ENCODE results near the gene HECTD3. TPM values are rescaled to one million over a fixed set of nuclear protein-coding genes. Genes with fewer than 3 reads are reported as not detected.

HECTD3 gene
- total RNA-seq, 1 experiment from 2014 or later = 25.5 TPM

GRCh38 chr1:45044916-45045315 is 33.8 kb upstream of the HECTD3 start:
- DNase-seq (ENCODE audit: low read depth, low spot score) (no peak), ATAC-seq (no peak)
- Histone ChIP-seq H2AFZ (ENCODE audit: low read depth, low read length, poor library complexity, severe bottlenecking) (no peak overlapping the region), H3K36me3 (ENCODE audit: control insufficient read depth in 1 of 2, insufficient read depth in 2 of 2, low read length in 2 of 2) (no peaks in the 10 kb centered on the region), H3K9ac (ENCODE audit: low read length) (no peak overlapping the region), H3K9me3 (ENCODE audit: control insufficient read depth in 1 of 2, insufficient read depth in 1 of 2, low read depth in 1 of 2, low read length in 2 of 2) (no peaks in the 10 kb centered on the region), H4K20me1 (ENCODE audit: insufficient read depth) (no peaks in the 10 kb centered on the region), H3K27ac (ENCODE audit: low read depth, low read length) (no peak overlapping the region), H3K79me2 (ENCODE audit: insufficient read depth, low read length) (no peaks in the 10 kb centered on the region), H3K27me3 (ENCODE audit: insufficient read depth, low read length) (no peaks in the 10 kb centered on the region), H3K4me3 (replicated peaks in 1 of 2; ENCODE audit: low read depth in 1 of 2, low read length in 2 of 2) (no peak overlapping the region), H3K4me1 (ENCODE audit: control insufficient read depth in 1 of 2, insufficient read depth in 2 of 2, low read length in 2 of 2) (no peaks in the 10 kb centered on the region), H3K4me2 (ENCODE audit: low read length) (no peak overlapping the region), H3K9me2 (ENCODE audit: insufficient read depth) (no peaks in the 10 kb centered on the region)
- ChIA-PET RAD21 (ENCODE audit: low non-redundant PET in 1 of 2, low total read pairs in 2 of 2, uncharacterized antibody in 2 of 2, unreplicated experiment in 2 of 2) (no interaction called here), POLR2A (no interaction called here), CTCF (no interaction called here)
- TF ChIP-seq YY1 (IDR thresholded peaks at IDR 0.05; ENCODE audit: extremely low read depth, insufficient replicate concordance, low read depth, low read length) = no peak
- TF ChIP-seq POLR2AphosphoS5 (IDR thresholded peaks at IDR 0.05; ENCODE audit: low read depth, low read length) = no peak
- TF ChIP-seq SP1 (IDR thresholded peaks at IDR 0.05; ENCODE audit: low read depth) = no peak
- intact Hi-C loops (cut with micrococcal nuclease) = no loop called here
- no TSS peak for BruUV-seq (replicated peaks)

- BruUV-seq (replicated peaks) = no TSS peak
- DNase-seq (ENCODE audit: low read depth, low spot score) (no peak), ATAC-seq (no peak)
- Histone ChIP-seq H3K4me2 (ENCODE audit: low read length) (no peak overlapping the region), H3K79me2 (ENCODE audit: insufficient read depth, low read length) (no peaks in the 10 kb centered on the region), H3K4me3 (replicated peaks in 1 of 2; ENCODE audit: low read depth in 1 of 2, low read length in 2 of 2) (no peak overlapping the region), H2AFZ (ENCODE audit: low read depth, low read length, poor library complexity, severe bottlenecking) (no peak overlapping the region), H3K27ac (ENCODE audit: low read depth, low read length) (no peak overlapping the region), H3K9ac (ENCODE audit: low read length) (no peak overlapping the region), H4K20me1 (ENCODE audit: insufficient read depth) (no peaks in the 10 kb centered on the region), H3K9me3 (ENCODE audit: control insufficient read depth in 1 of 2, insufficient read depth in 1 of 2, low read depth in 1 of 2, low read length in 2 of 2) (no peaks in the 10 kb centered on the region), H3K36me3 (ENCODE audit: control insufficient read depth in 1 of 2, insufficient read depth in 2 of 2, low read length in 2 of 2) (no peaks in the 10 kb centered on the region), H3K4me1 (ENCODE audit: control insufficient read depth in 1 of 2, insufficient read depth in 2 of 2, low read length in 2 of 2) (no peaks in the 10 kb centered on the region), H3K9me2 (ENCODE audit: insufficient read depth) (no peaks in the 10 kb centered on the region), H3K27me3 (ENCODE audit: insufficient read depth, low read length) (no peaks in the 10 kb centered on the region)
- POLR2A ChIA-PET = no interaction called here
- RAD21 ChIA-PET (ENCODE audit: low non-redundant PET in 1 of 2, low total read pairs in 2 of 2, uncharacterized antibody in 2 of 2, unreplicated experiment in 2 of 2) = no interaction called here
- CTCF ChIA-PET = no interaction called here
- intact Hi-C loops (cut with micrococcal nuclease) = no loop called here
- no peak for TF ChIP-seq EGR1 (IDR thresholded peaks at IDR 0.05; ENCODE audit: low read depth)
- no peak for TF ChIP-seq ZNF274 (IDR thresholded peaks at IDR 0.05; ENCODE audit: low read depth, low read length)
- TF ChIP-seq EZH2 (IDR thresholded peaks at IDR 0.05) = no peak
- TF ChIP-seq TCF7L2 (IDR thresholded peaks at IDR 0.05; ENCODE audit: borderline replicate concordance, extremely low read depth, insufficient read depth, insufficient read length) = no peak
- TF ChIP-seq FOSL1 (IDR thresholded peaks at IDR 0.05; ENCODE audit: low read depth) = no peak
These were observed 32.0 kb upstream of the HECTD3 start for GRCh38 chr1:45043094-45043493.

Measured in HCT116 (cell line).